Neural progenitor cell (in vitro differentiated cells): ENCODE data around the gene FAM219B. TPM values are rescaled to one million over a fixed set of nuclear protein-coding genes. Genes with fewer than 3 reads are reported as not detected.
A peak's percentile ranks its signal among the peaks of the same experiment; 100 is the strongest.
"Not testable (repeated sequence)": the region's sequence is repeated elsewhere in the genome, so short reads cannot be mapped to it uniquely, and the experiment has no call there.

Source experiments
- DNase-seq: peaks from one replicate; pipeline ENCODE4 v3.0.0-alpha.2; 2016; ENCODE audit warnings: low spot score
- H2AFZ ChIP-seq: fragments of 200-600 bp; sonication (generic); replicated peaks from 2 replicates; pipeline ENCODE4 v1.6.1; 2016; ENCODE audit warnings: antibody characterized with exemption
- H3F3A ChIP-seq: fragments of 200-600 bp; sonication (generic); 2 replicates; pipeline ENCODE4 v1.6.1; 2016; ENCODE audit warnings: antibody characterized with exemption, low read depth
- H3K27ac ChIP-seq: fragments of 200-600 bp; sonication (generic); 2 replicates; pipeline ENCODE4 v1.5.1; 2016; ENCODE audit warnings: mild to moderate bottlenecking
- H3K27me3 ChIP-seq: fragments of 200-600 bp; sonication (generic); 2 replicates; pipeline ENCODE4 v1.6.1; 2016; ENCODE audit warnings: mild to moderate bottlenecking, moderate library complexity
- H3K36me3 ChIP-seq: fragments of 200-600 bp; sonication (generic); 2 replicates; pipeline ENCODE4 v1.5.1; 2016
- H3K4me1 ChIP-seq: fragments of 200-600 bp; sonication (generic); 2 replicates; pipeline ENCODE4 v1.6.1; 2016; ENCODE audit warnings: mixed run types
- H3K4me2 ChIP-seq: fragments of 200-600 bp; sonication (generic); 2 replicates; pipeline ENCODE4 v1.6.1; 2016
- H3K4me3 ChIP-seq: fragments of 200-600 bp; sonication (generic); 2 replicates; pipeline ENCODE4 v1.5.1; 2016
- H3K79me2 ChIP-seq: fragments of 200-600 bp; sonication (generic); 2 replicates; pipeline ENCODE4 v1.6.1; 2016; ENCODE audit warnings: low read depth
- H3K9ac ChIP-seq: fragments of 200-600 bp; sonication (generic); 2 replicates; pipeline ENCODE4 v1.6.1; 2016
- H3K9me3 ChIP-seq: fragments of 200-600 bp; sonication (generic); 2 replicates; pipeline ENCODE4 v1.5.1; 2016; ENCODE audit warnings: low read depth
- H4K20me1 ChIP-seq: fragments of 200-600 bp; sonication (generic); 2 replicates; pipeline ENCODE4 v1.6.1; 2016; ENCODE audit warnings: low read depth
- H3K27ac Mint-ChIP-seq: 3 replicates; pipeline ENCODE4 v1.8.0; 2021; ENCODE audit warnings: mixed read lengths
- H3K27me3 Mint-ChIP-seq: 2 replicates; pipeline ENCODE4 v1.8.0; 2022; ENCODE audit warnings: low read depth, mild to moderate bottlenecking, inconsistent platforms, moderate library complexity, mixed read lengths; ENCODE audit not compliant: insufficient read depth
- H3K36me3 Mint-ChIP-seq: 3 replicates; pipeline ENCODE4 v1.8.0; 2021; ENCODE audit warnings: mixed read lengths
- H3K4me1 Mint-ChIP-seq: 3 replicates; pipeline ENCODE4 v1.8.0; 2021; ENCODE audit warnings: mixed read lengths
- H3K4me3 Mint-ChIP-seq: 3 replicates; pipeline ENCODE4 v1.8.0; 2021; ENCODE audit warnings: mild to moderate bottlenecking, moderate library complexity, mixed read lengths
- H3K9me3 Mint-ChIP-seq: 3 replicates; pipeline ENCODE4 v1.8.0; 2020; ENCODE audit warnings: mixed read lengths
- CTCF ChIP-seq: fragments of 200-600 bp; sonication (generic); IDR thresholded peaks from 2 replicates; pipeline ENCODE4 v1.5.1; 2017; ENCODE audit warnings: antibody characterized with exemption, mild to moderate bottlenecking
- EZH2 ChIP-seq: fragments of 200-600 bp; sonication (generic); IDR thresholded peaks from 2 replicates; pipeline ENCODE4 v1.6.1; 2017; ENCODE audit warnings: antibody characterized with exemption, mild to moderate bottlenecking, moderate library complexity
- EZH2phosphoT487 ChIP-seq: fragments of 200-600 bp; sonication (generic); IDR thresholded peaks from 2 replicates; pipeline ENCODE4 v1.6.1; 2017; ENCODE audit warnings: antibody characterized with exemption
- total RNA-seq: library from RNA; depleted of rRNA; stranded (reverse); fragments of >200 nt; gene quantifications from 2 replicates; pipeline ENCODE4 v1.2.3, GENCODE V29; 2015; ENCODE audit warnings: low replicate concordance

FAM219B gene
- total RNA-seq, 1 donor from 2014 or later = 120 TPM

GRCh38 chr15:74937590-74938371, 31.1 kb upstream of the FAM219B start, which contains the start of gene COX5A:
TSS of gene COX5A (minus strand) at chr15:74938073. CDS start at chr15:74938014, 59 bp downstream.
- H3K4me1 Mint-ChIP-seq = peaks cover 11% of the 10 kb centered on the region
- peaks cover 48% of the 10 kb centered on the region for H3K79me2 ChIP-seq
- no peaks in the 10 kb centered on the region for H3K9me3 Mint-ChIP-seq
- peak within 1 kb of the TSS; percentile 96 for H3K4me2 ChIP-seq
- peak within 1 kb of the TSS; percentile 95 for H3K4me3 Mint-ChIP-seq
- no peaks in the 10 kb centered on the region for H3K36me3 ChIP-seq
- peak within 1 kb of the TSS; percentile 23 for H3K27ac Mint-ChIP-seq
- peaks cover 4% of the 10 kb centered on the region for H3K4me1 ChIP-seq
- TF ChIP-seq CTCF (no peak), EZH2 (no peak), EZH2phosphoT487 (no peak)
- H4K20me1 ChIP-seq = peaks cover 39% of the 10 kb centered on the region
- H3K9me3 ChIP-seq = no peaks in the 10 kb centered on the region
- peak within 1 kb of the TSS; percentile 56 for H3K9ac ChIP-seq
- H3K27me3 ChIP-seq = no peaks in the 10 kb centered on the region
- H2AFZ ChIP-seq = peak within 1 kb of the TSS; percentile 77
- H3K36me3 Mint-ChIP-seq = peaks cover 5% of the 10 kb centered on the region
- peak within 1 kb of the TSS; percentile 88 for H3K27ac ChIP-seq
- peaks cover 19% of the 10 kb centered on the region for H3F3A ChIP-seq
- H3K27me3 Mint-ChIP-seq = peaks cover 5% of the 10 kb centered on the region
- peak; percentile 96 for DNase-seq
- peak within 1 kb of the TSS; percentile 85 for H3K4me3 ChIP-seq

GRCh38 chr15:74937272-74937589, 30.6 kb upstream of the FAM219B start:
- Histone ChIP-seq H3K4me2 (peak overlapping the region; percentile 96), H3K4me1 (peaks cover 4% of the 10 kb centered on the region), H3K9me3 (no peaks in the 10 kb centered on the region), H2AFZ (peak overlapping the region; percentile 77), H3K4me3 (peak overlapping the region; percentile 85), H3F3A (peaks cover 19% of the 10 kb centered on the region), H3K9ac (peak overlapping the region; percentile 56), H3K27ac (peak overlapping the region; percentile 88), H3K79me2 (peaks cover 53% of the 10 kb centered on the region), H3K27me3 (no peaks in the 10 kb centered on the region), H3K36me3 (no peaks in the 10 kb centered on the region), H4K20me1 (peaks cover 42% of the 10 kb centered on the region)
- H3K36me3 Mint-ChIP-seq = peaks cover 5% of the 10 kb centered on the region
- H3K4me3 Mint-ChIP-seq = peak overlapping the region; percentile 95
- peak overlapping the region; percentile 23 for H3K27ac Mint-ChIP-seq
- TF ChIP-seq CTCF (no peak), EZH2phosphoT487 (no peak), EZH2 (no peak)
- no peaks in the 10 kb centered on the region for H3K9me3 Mint-ChIP-seq
- no peak for DNase-seq
- peaks cover 4% of the 10 kb centered on the region for H3K27me3 Mint-ChIP-seq
- peaks cover 11% of the 10 kb centered on the region for H3K4me1 Mint-ChIP-seq

- not testable (repeated sequence) for H3K9me3 ChIP-seq, H3K4me2 ChIP-seq, H3K9ac ChIP-seq, H3K4me3 ChIP-seq, H3K27ac ChIP-seq, H3K9me3 Mint-ChIP-seq, H3K4me1 ChIP-seq, H3K36me3 Mint-ChIP-seq, H3K27me3 ChIP-seq, H3K36me3 ChIP-seq, H2AFZ ChIP-seq, H3K27me3 Mint-ChIP-seq
- Histone ChIP-seq H3F3A (peaks cover 19% of the 10 kb centered on the region), H3K79me2 (peaks cover 72% of the 10 kb centered on the region), H4K20me1 (peaks cover 48% of the 10 kb centered on the region)
- Mint-ChIP-seq H3K4me1 (peaks cover 11% of the 10 kb centered on the region), H3K4me3 (peak overlapping the region; percentile 70), H3K27ac (peak overlapping the region; percentile 17)
- DNase-seq = peak; percentile 39
- TF ChIP-seq CTCF = peak; percentile 27
Observed at GRCh38 chr15:74935193-74935592, 28.5 kb upstream of the FAM219B start.
